Measurements from ENCODE around the gene RAB12.

The RAB12 gene

DNA sequence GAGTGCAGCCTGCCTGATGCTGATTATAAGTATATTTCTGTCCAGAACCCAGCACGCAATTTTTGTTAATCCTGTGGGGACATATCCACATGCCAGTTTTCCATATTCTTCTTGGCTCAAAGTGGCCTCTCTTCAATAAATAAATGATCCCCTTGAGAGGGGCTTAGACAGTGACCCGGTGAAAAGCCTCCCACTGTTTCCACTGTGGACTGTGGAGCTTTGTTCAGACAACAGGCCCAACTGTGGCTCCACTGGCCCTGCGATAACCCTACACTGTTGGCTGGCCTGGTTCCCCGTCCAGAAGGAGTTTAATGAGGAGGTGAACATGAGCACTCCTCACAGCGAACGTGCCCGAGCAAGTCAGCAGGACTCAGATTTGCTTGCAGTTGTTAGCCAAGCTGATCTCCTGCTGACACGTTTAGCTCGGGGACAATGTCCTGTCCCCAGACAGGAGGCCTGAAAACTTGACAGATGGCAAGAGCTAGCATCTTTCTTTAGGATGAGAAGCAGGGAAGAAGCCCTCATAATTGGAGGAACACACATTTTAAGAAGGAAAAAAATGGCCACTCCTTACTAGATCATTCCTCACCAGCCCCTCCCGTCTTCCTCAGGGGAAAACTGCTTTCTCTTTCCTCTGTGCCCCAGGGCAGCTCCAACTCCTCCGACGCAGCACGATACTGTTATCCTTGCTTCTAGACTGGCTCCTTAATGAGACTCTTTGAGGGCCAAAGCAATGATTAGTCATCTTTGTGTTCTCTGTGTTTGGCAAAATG, 76.1 kb downstream of the RAB12 start:
- no peak for DNase-seq (ENCODE audit: low read depth in 2 of 2)

DNA sequence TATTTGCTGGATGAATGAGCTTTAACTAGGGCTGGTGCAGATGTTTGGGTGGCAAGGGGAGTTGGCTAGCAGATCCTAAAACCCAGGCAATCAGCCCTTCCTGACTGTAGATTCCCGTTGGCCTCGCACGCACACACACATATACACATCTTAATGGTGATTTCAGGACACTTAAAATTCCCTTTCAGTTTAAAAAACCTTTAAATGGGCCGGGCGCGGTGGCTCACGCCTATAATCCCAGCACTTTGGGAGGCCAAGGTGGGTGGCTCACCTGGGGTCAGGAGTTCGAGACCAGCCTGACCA, 76.6 kb downstream of the RAB12 start:
- no peak for DNase-seq (ENCODE audit: low read depth in 2 of 2)

DNA sequence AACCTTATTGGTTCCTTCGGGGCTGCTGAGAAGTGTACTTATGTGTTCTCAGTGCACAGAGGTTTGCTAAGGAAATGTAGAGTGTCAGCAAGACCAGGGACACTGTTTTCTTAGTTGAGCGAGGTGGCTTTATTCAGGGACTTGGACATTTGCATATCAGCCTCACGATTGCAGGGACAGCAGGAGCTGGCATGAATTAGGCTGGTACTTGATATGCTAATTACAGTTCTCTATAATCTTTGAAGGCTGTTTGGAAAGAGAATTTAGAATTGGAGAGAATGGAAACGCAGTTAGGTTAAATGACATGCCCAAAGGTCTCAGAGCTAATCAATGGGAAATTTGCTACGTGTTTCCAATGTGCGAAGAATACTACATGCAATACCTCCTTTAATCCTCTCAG, 77.4 kb downstream of the RAB12 start:
- no peak for DNase-seq (ENCODE audit: low read depth in 2 of 2)

- DNase-seq (ENCODE audit: low read depth in 2 of 2), result no peak
Observed at GRCh38 chr18:8688216-8688800, 79.1 kb downstream of the RAB12 start.

DNA sequence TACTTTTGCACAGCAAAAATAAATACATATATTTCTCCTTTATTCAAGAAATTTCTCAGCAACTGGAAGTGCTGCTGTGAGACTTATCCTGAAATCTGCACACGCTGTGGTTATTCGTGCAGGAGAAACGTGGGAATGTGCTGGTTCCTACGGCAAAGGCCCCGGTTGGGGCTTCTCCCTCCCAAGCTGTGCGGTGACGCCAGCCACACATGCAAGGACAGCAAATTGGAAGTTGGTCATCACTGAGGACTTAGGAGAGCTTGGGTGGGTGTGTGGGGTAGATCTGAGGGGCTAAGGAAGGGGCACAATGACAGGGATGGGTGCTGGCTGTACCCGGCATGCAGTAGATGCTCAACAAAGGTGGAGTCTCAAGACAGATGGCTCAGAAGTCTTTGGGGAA, 79.6 kb downstream of the RAB12 start:
- no peak for DNase-seq (ENCODE audit: low read depth in 2 of 2)
